ENCODE measurements around the gene DSCAM.
"Not testable (repeated sequence)": the region's sequence is repeated elsewhere in the genome, so short reads cannot be mapped to it uniquely, and the experiment has no call there.

The DSCAM gene

GRCh38 chr21:40272037-40272436 lies 574.9 kb downstream of the DSCAM start:
- DNase-seq, result no peak

GRCh38 chr21:40271164-40271563 lies 575.8 kb downstream of the DSCAM start:
- no peak for DNase-seq

GRCh38 chr21:40270047-40270446 lies 576.9 kb downstream of the DSCAM start:
- DNase-seq, result no peak

GRCh38 chr21:40269239-40269638 lies 577.7 kb downstream of the DSCAM start:
- no peak for DNase-seq

- not testable (repeated sequence) for DNase-seq
Observed at GRCh38 chr21:40258456-40258855, 588.5 kb downstream of the DSCAM start.

- DNase-seq, result no peak
Observed at GRCh38 chr21:40257342-40257741, 589.6 kb downstream of the DSCAM start.

GRCh38 chr21:40255518-40256444 lies 591.2 kb downstream of the DSCAM start:
- DNase-seq, result no peak

GRCh38 chr21:40254540-40255465 lies 592.2 kb downstream of the DSCAM start:
- no peak for DNase-seq

- DNase-seq, result no peak
Observed at GRCh38 chr21:40253112-40253511, 593.8 kb downstream of the DSCAM start.

GRCh38 chr21:40250514-40251294 lies 596.3 kb downstream of the DSCAM start:
- DNase-seq, result no peak

GRCh38 chr21:40244981-40245380 lies 602.0 kb downstream of the DSCAM start:
- DNase-seq, result no peak

GRCh38 chr21:40243685-40244084 lies 603.3 kb downstream of the DSCAM start:
- DNase-seq, result no peak

GRCh38 chr21:40242586-40243265 lies 604.2 kb downstream of the DSCAM start:
- no peak for DNase-seq

GRCh38 chr21:40235528-40235927 lies 611.4 kb downstream of the DSCAM start:
- no peak for DNase-seq

- no peak for DNase-seq
Observed at GRCh38 chr21:40231979-40232378, 615.0 kb downstream of the DSCAM start.

GRCh38 chr21:40227096-40227495 lies 619.9 kb downstream of the DSCAM start:
- no peak for DNase-seq

GRCh38 chr21:40215941-40216340 lies 631.0 kb downstream of the DSCAM start:
- no peak for DNase-seq

- DNase-seq, result no peak
Observed at GRCh38 chr21:40210251-40210650, 636.7 kb downstream of the DSCAM start.

- no peak for DNase-seq
Observed at GRCh38 chr21:40208948-40209345, 638.0 kb downstream of the DSCAM start.

- no peak for DNase-seq
Observed at GRCh38 chr21:40208206-40208947, 638.6 kb downstream of the DSCAM start.

- no peak for DNase-seq
Observed at GRCh38 chr21:40200946-40201345, 646.0 kb downstream of the DSCAM start.
